ACC112 (cell line): ENCODE measurements around the gene SASH3.
A peak's percentile ranks its signal among the peaks of the same experiment; 100 is the strongest.

ENCODE experiments used
- H2AFZ ChIP-seq: fragments of 200-600 bp; sonication (generic); one replicate; pipeline ENCODE4 v1.6.0; 2017; ENCODE audit warnings: antibody characterized with exemption, low read length; ENCODE audit not compliant: unreplicated experiment
- H3K27ac ChIP-seq: fragments of 200-600 bp; sonication (generic); 2 replicates; pipeline ENCODE4 v1.5.1; 2014; ENCODE audit warnings: low read depth, mild to moderate bottlenecking, antibody characterized with exemption, low read length, moderate library complexity
- H3K27me3 ChIP-seq: fragments of 200-600 bp; sonication (generic); 2 replicates; pipeline ENCODE4 v1.6.1; 2014; ENCODE audit warnings: mild to moderate bottlenecking, antibody characterized with exemption, low read length, moderate library complexity, mixed read lengths; ENCODE audit not compliant: insufficient read depth
- H3K36me3 ChIP-seq: fragments of 200-600 bp; sonication (generic); 2 replicates; pipeline ENCODE4 v1.6.1; 2016; ENCODE audit warnings: mild to moderate bottlenecking, antibody characterized with exemption, low read length, moderate library complexity, mixed read lengths; ENCODE audit not compliant: insufficient read depth
- H3K4me1 ChIP-seq: fragments of 200-600 bp; sonication (generic); one replicate; pipeline ENCODE4 v1.6.1; 2016; ENCODE audit warnings: low read length, mixed read lengths; ENCODE audit not compliant: insufficient read depth, unreplicated experiment, control insufficient read depth
- H3K4me3 ChIP-seq: fragments of 200-600 bp; sonication (generic); 2 replicates; pipeline ENCODE4 v1.5.1; 2014; ENCODE audit warnings: mild to moderate bottlenecking, low read depth, low read length
- H3K79me2 ChIP-seq: fragments of 200-600 bp; sonication (generic); one replicate; pipeline ENCODE4 v1.6.0; 2016; ENCODE audit warnings: low read length; ENCODE audit not compliant: control insufficient read depth, unreplicated experiment, insufficient read depth

SASH3 gene

DNA sequence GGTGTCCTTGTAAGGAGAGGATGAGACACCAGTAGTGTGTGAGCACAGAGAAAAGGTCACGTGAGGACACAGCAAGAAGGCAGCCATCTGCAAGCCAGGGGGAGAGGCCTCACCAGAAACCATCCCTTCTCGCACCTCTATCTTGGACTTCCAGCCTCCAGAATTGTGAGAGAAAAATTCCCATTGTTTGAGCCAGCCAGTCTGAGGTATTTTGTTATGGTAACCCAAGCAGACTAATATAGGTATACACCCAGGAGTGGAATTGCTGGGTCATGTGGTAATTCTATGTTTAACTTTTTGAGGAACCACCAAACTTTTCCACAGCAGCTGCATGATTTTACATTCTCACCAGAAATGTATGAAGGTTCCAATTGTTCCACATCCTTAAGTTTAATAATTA, 38.4 kb downstream of the SASH3 start:
- peaks cover 2% of the 10 kb centered on the region for H3K79me2 ChIP-seq
- no peaks in the 10 kb centered on the region; the same call in 1 of the 2 replicates for H3K36me3 ChIP-seq
- no peaks in the 10 kb centered on the region for H3K4me1 ChIP-seq
- H3K4me3 ChIP-seq, result no peak overlapping the region
- no peak overlapping the region for H3K27ac ChIP-seq
- H2AFZ ChIP-seq, result no peak overlapping the region
- H3K27me3 ChIP-seq, result no peaks in the 10 kb centered on the region

DNA sequence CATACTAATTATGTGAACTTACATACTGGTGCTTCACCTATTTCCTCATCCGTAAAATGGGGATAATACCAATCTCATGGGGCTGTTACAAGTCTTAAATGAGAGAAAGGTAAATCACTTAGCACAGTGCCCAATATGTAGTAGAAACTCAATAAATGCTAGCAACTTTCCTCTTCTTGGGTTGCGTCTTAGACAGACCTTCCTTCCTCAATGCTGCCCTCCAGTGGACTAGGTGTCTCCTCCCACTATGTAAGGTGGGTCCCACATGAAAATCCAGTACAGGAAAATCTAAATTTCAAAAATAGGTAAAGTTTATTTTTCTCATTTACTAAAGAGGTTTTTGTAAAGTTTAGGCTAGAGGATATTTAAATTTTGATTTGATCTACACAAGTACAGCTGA, 43.4 kb downstream of the SASH3 start:
- Histone ChIP-seq H3K27me3 (no peaks in the 10 kb centered on the region), H3K36me3 (no peaks in the 10 kb centered on the region; the same call in 1 of the 2 replicates), H3K4me1 (no peaks in the 10 kb centered on the region), H2AFZ (no peak overlapping the region), H3K4me3 (no peak overlapping the region), H3K27ac (no peak overlapping the region), H3K79me2 (peaks cover 1% of the 10 kb centered on the region)

DNA sequence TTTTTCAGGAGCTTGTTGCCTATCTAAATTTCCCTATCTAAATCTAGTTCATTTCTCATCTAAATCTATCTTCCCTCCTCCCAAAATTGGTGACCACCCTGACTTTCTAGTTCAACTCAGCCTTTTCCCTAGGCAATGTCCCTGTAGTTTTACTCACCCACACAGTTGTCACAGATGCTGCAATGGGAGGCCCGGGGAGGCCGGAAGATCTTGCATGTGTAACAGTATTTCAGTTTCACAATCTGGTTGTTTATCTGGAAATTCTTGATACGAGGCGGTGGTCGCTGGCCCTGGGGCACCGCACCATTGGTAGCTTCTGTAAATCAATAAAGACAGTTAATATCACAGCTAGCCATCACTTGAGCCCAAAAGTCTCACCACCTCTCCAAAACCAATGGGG, 43.8 kb downstream of the SASH3 start:
- Histone ChIP-seq H3K27ac (no peak overlapping the region), H3K27me3 (no peaks in the 10 kb centered on the region), H3K79me2 (no peaks in the 10 kb centered on the region), H2AFZ (no peak overlapping the region), H3K4me1 (no peaks in the 10 kb centered on the region), H3K4me3 (no peak overlapping the region), H3K36me3 (no peaks in the 10 kb centered on the region; the same call in 1 of the 2 replicates)

DNA sequence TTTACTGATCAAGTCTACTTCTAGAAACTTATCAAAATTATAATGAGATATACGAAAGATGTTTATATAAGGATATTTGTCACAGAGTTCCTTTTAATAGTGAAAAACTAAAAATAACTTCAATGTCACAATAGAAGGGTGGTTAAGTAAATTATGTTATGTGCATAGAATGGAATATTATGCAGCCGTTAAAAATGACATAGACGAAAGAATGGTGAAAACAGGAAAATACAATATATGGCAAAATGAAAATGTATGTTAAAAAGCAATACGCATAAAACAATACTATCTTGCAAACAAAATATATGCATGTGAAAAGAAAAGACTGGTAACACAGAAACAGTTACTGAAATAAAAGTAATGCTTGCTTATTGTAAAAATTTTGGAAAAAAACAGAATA, 44.9 kb downstream of the SASH3 start:
- Histone ChIP-seq H3K27ac (no peak overlapping the region), H3K4me1 (no peaks in the 10 kb centered on the region), H3K36me3 (no peaks in the 10 kb centered on the region; the same call in 1 of the 2 replicates), H2AFZ (no peak overlapping the region), H3K4me3 (no peak overlapping the region), H3K79me2 (peaks cover under 1% of the 10 kb centered on the region), H3K27me3 (no peaks in the 10 kb centered on the region)

DNA sequence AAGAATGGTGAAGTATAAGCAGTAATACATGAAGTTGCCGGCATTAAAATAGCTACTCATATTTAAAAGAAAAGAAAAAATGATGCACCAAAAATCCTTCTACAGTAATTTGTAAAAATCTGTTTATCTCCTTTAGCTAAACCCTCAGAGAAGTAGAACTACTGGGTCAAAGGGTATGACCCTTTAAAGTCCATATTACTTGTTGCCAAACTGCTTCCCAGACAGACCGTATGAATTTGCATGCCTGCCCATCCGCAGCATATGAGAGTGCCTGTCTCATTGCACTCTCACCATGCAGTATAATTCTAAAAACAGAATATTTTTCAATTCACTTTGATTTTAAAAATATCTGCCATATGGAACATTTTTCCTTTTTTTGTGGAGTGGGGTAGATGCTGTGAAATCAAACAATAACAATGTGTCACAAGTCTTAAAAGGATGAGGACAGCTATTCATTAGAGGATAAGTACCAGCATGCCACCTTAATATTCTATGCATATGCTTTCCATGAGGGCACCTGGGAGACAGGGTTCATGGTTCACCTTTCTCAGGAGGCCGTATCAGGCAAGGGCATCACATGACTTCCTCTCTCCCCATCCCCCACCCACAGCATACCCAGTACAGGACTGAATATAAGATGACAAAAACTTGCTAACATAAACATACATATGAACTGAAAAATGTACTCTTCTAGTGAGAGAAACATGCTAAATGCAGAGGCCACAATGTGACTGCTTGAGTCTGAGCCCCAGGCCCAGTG, 46.2 kb downstream of the SASH3 start:
- no peaks in the 10 kb centered on the region for H3K4me1 ChIP-seq
- no peak overlapping the region for H2AFZ ChIP-seq
- H3K79me2 ChIP-seq, result peaks cover 7% of the 10 kb centered on the region
- H3K4me3 ChIP-seq, result no peak overlapping the region
- H3K27ac ChIP-seq, result no peak overlapping the region
- H3K27me3 ChIP-seq, result no peaks in the 10 kb centered on the region
- no peaks in the 10 kb centered on the region; the same call in 1 of the 2 replicates for H3K36me3 ChIP-seq

DNA sequence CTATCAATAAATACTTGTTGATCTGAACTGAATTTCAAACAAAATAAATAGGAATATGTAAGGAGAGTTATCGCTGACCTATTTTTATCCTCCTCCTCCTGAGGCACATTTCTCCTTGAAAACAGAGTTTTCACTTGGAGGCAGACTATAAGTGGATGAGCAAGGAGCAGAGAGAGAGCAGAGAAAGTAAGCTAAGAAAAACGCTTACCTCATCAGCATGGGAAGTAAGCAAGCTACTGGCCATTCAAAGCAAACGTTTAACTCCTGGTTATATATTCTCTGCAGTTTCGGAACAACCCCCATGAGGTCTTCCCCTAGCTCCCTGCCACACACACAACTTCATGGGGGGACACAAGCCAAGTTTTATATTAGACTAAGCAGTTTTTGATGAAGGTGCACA, 50.7 kb downstream of the SASH3 start:
- Histone ChIP-seq H3K79me2 (peaks cover 16% of the 10 kb centered on the region), H3K27me3 (no peaks in the 10 kb centered on the region), H2AFZ (no peak overlapping the region), H3K27ac (no peak overlapping the region), H3K4me3 (no peak overlapping the region), H3K4me1 (peaks cover 7% of the 10 kb centered on the region), H3K36me3 (no peaks in the 10 kb centered on the region)

DNA sequence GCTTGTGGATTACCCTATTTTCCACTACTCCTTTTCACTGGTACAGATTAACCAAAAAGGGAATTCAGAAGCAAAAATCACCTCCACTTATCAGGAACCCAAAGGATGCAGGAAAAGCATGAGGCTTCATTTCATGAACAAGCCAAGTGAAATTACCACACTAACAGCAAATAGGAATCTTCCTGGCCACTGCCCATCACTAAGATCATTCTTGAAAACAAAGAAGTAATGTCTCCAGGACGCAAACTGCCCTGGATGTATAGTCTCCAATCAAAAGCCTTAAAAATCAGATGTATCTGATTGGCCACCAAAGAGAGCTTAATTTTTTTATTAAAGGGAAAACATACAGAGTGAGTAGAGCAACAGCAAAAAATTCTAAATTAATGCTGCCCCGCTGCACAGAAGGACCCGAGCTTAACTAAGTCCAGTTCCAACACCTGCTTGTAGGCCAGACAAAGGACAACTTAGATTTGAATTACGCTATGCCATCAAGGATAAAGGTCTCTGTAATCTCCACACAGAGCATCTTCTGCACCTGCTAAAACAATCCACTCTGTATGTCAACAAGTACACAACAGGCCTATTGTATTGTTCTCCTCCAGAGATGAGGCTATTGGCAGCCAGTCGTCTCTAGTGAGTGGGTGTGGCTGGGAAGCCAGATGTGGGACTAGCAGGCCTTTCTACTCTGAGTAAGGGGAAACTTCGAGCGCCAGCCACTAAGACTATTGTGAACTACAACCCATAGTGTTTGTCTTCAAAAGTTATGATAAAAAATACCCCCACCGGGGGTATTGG, 51.5 kb downstream of the SASH3 start:
- Histone ChIP-seq H3K4me3 (no peak overlapping the region), H2AFZ (no peak overlapping the region), H3K36me3 (no peaks in the 10 kb centered on the region), H3K79me2 (peaks cover 18% of the 10 kb centered on the region), H3K27ac (no peak overlapping the region), H3K27me3 (no peaks in the 10 kb centered on the region), H3K4me1 (peaks cover 7% of the 10 kb centered on the region)

DNA sequence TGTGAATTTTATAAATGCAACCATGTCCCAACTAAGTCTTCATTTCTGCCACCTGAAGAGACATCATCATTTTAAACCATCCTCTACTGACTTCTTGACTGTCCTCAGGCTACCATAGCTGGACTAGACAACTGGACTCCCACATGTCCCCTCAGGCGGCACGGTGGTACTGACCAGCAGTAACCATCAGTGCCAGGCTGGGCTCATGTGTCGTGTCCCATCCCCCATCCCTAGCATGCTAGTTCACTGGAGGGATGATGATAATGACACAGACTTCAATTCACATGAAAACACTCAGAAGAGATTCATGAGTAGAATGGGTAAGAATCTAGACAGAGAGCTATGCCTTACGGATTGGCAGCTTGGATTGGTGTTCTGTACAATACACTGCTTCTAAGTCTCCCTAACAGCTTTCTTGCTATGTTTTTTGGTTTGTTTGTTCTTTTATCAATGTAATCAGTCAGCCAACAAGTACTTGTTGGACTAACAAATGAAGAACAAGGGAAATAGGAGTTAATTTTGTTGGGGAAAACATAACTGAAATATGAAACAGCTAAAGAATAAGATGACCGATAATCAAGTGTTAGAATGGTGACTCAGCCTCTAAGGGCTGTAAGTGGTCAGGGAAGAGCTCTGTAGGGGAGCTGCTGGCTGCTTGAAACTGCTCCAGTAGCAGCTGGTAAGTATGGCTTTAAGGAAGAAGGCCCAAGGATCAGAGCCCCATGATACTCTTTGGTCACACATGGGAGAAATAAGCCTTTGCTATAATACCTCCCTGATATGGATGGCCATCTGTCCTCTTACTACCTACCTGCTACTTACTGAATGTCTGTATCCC, 53.6 kb downstream of the SASH3 start:
- Histone ChIP-seq H3K4me3 (no peak overlapping the region; the same call in 1 of the 2 replicates), H3K36me3 (no peaks in the 10 kb centered on the region), H3K27ac (peak overlapping the region; percentile 33), H3K4me1 (peaks cover 7% of the 10 kb centered on the region), H3K27me3 (no peaks in the 10 kb centered on the region), H3K79me2 (peaks cover 25% of the 10 kb centered on the region), H2AFZ (no peak overlapping the region)

DNA sequence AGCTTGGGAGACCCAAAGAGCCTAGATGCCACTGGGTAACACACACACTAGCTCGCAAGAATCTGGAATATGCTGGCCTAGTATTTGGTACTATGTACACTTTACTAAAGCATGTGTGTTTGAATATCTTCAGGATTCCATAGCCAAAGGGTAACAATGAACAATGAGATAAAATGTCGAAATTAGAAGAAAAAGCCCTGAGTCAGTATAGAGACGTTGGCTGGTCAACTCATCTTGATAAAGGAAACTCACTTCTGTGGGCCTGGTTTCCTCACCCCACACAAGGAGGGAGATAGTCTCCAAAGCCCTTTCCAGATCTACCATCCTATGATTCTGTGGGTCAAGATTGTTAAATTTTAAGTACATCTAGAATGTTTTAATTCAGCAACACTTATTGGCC, 57.1 kb downstream of the SASH3 start:
- Histone ChIP-seq H3K27me3 (no peaks in the 10 kb centered on the region), H3K27ac (no peak overlapping the region), H3K36me3 (no peaks in the 10 kb centered on the region), H3K79me2 (peaks cover 44% of the 10 kb centered on the region), H3K4me1 (peaks cover 7% of the 10 kb centered on the region), H2AFZ (no peak overlapping the region), H3K4me3 (no peak overlapping the region)

DNA sequence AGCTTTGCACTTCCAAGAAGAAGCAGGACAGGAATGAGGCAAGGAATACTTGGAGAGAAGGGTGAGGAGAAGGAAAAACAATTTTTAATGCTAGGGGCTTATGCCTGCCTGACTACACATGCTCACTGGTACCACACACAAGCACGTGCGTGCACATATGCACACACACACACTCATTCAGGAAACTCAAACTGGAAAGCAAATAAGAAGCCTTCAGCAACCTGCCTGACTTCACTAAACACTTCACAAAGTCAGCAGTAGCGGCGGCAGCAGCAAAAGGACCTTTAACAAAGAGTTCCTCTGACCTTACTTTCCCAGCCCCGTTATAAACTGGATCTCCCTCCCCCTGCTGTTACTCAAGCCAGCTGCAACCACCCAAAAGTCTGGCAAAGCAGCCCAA, 60.6 kb downstream of the SASH3 start:
- H3K36me3 ChIP-seq, result no peaks in the 10 kb centered on the region
- no peak overlapping the region for H3K27ac ChIP-seq
- H3K27me3 ChIP-seq, result no peaks in the 10 kb centered on the region
- no peaks in the 10 kb centered on the region for H3K4me1 ChIP-seq
- H3K4me3 ChIP-seq, result no peak overlapping the region
- peaks cover 40% of the 10 kb centered on the region for H3K79me2 ChIP-seq
- no peak overlapping the region for H2AFZ ChIP-seq
